ENCODE results near the gene OR51B5.

DNA sequence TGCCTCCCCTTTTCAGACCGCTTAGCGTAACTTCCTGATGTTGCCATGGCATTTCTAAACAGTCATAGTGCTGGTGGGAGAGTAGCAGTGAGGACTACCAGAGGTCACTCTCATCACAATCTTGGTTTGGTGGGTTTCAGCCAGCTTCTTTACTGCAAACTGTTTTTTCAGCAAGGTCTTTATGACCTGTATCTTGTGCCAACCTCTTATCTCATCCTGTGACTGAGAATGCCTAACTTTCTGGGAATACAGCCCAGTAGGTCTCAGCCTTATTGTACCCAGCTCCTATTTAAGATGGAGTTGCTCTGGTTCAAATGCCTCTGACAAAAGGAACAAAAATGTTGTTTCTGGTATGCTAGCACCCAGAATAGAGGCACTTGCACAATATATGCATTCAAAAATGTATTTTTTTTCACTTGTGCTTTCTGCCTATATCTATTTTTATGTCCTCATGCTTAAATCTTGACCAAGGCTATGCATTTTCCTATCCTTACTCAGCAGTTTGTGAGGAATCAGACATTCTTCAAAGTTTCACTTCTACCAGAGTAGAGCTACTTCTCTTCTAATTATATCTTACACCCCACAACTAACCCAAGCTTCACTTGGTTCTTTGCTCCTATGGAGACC lies 24.2 kb upstream of the OR51B5 start:
- TF ChIP-seq, protein P1, sequence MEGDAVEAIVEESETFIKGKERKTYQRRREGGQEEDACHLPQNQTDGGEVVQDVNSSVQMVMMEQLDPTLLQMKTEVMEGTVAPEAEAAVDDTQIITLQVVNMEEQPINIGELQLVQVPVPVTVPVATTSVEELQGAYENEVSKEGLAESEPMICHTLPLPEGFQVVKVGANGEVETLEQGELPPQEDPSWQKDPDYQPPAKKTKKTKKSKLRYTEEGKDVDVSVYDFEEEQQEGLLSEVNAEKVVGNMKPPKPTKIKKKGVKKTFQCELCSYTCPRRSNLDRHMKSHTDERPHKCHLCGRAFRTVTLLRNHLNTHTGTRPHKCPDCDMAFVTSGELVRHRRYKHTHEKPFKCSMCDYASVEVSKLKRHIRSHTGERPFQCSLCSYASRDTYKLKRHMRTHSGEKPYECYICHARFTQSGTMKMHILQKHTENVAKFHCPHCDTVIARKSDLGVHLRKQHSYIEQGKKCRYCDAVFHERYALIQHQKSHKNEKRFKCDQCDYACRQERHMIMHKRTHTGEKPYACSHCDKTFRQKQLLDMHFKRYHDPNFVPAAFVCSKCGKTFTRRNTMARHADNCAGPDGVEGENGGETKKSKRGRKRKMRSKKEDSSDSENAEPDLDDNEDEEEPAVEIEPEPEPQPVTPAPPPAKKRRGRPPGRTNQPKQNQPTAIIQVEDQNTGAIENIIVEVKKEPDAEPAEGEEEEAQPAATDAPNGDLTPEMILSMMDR (conservative IDR thresholded peaks at IDR 0.05), result no peak
- no peak for TF ChIP-seq ZFX (IDR thresholded peaks at IDR 0.05)

All from C4-2B (cell line).